Central memory CD8-positive, alpha-beta T cell (primary cell): ENCODE data around the gene CCBE1.

Experiments used
- ATAC-seq: fragments of 150-1000 bp; cut with Tn5 transposase; replicated peaks from 2 replicates; pipeline ENCODE4 v1.10.0; 2022; ENCODE audit warnings: mild to moderate bottlenecking, moderate FRiP score, moderate number of reproducible peaks; ENCODE audit not compliant: poor library complexity, severe bottlenecking; ENCODE audit errors: extremely low read depth
- DNase-seq, 2 donors: peaks; one replicate each; pipeline ENCODE4 v3.0.0; 2021; ENCODE audit warnings: low spot score in 2 of 2
- H3K27ac Mint-ChIP-seq: one replicate; pipeline ENCODE4 v1.8.0; 2022; ENCODE audit warnings: low read depth, mild to moderate bottlenecking, moderate library complexity, mixed read lengths
- H3K27me3 Mint-ChIP-seq: one replicate; pipeline ENCODE4 v1.8.0; 2022; ENCODE audit warnings: mixed read lengths
- H3K36me3 Mint-ChIP-seq: one replicate; pipeline ENCODE4 v1.8.0; 2022; ENCODE audit warnings: mild to moderate bottlenecking, moderate library complexity, mixed read lengths; ENCODE audit not compliant: insufficient read depth
- H3K4me1 Mint-ChIP-seq: one replicate; pipeline ENCODE4 v1.8.0; 2022; ENCODE audit warnings: mixed read lengths
- H3K4me3 Mint-ChIP-seq: one replicate; pipeline ENCODE4 v1.8.0; 2022; ENCODE audit warnings: mild to moderate bottlenecking, moderate library complexity, mixed read lengths
- H3K9me3 Mint-ChIP-seq: one replicate; pipeline ENCODE4 v1.8.0; 2022; ENCODE audit warnings: mixed read lengths

Gene CCBE1

DNA sequence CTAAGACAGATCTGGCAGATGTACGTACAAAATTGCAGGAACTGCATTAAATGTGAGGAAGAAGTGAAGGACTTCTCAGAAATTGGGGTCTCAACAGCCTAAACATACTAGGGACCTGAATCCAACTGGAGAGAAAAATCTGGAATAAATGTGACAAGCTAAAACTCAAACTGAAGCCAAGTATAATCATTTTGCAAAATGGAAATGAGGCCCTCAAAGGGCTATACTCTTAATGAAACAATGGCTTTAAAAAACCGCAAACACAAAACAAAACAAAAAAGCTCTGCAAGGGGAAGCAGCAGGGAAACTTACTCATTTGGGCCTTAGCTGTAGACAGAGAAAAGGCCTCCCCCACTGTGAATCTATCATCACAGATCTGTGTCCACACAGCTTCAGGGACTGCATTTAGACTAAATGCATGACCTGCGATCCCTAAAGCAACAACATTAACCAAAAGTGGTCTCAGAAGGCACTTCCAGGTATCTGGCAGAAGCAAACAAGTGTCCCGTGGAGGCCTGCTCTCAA, 63.2 kb downstream of the CCBE1 start:
- Mint-ChIP-seq H3K36me3 (no peaks in the 10 kb centered on the region), H3K27me3 (peaks cover 7% of the 10 kb centered on the region), H3K27ac (no peak overlapping the region), H3K9me3 (peaks cover 6% of the 10 kb centered on the region), H3K4me1 (no peaks in the 10 kb centered on the region), H3K4me3 (no peak overlapping the region)
- ATAC-seq, result no peak
- no peak for DNase-seq

DNA sequence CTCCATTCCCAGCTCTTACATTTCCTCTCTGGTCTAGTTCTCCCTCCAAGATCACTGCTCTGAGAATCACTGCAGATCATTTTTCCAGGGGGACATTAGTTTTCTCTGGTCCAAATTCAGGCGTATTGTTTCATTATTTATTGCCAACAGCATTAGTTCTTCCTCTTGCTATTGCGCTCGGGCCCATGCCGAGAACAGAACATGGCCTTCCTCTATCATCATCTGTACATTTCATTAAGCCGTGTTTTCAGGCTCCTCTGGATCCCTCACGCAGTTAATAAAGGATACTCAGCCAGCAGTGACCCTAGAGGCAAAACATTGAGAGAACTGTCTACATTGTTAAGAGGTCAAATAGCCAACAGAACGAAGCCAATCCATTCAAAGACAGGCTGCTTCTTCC, 63.9 kb downstream of the CCBE1 start:
- H3K27ac Mint-ChIP-seq, result no peak overlapping the region
- H3K4me3 Mint-ChIP-seq, result no peak overlapping the region
- peaks cover 8% of the 10 kb centered on the region for H3K9me3 Mint-ChIP-seq
- H3K27me3 Mint-ChIP-seq, result peaks cover 14% of the 10 kb centered on the region
- ATAC-seq (no peak), DNase-seq (no peak)
- H3K36me3 Mint-ChIP-seq, result no peaks in the 10 kb centered on the region
- H3K4me1 Mint-ChIP-seq, result no peaks in the 10 kb centered on the region

DNA sequence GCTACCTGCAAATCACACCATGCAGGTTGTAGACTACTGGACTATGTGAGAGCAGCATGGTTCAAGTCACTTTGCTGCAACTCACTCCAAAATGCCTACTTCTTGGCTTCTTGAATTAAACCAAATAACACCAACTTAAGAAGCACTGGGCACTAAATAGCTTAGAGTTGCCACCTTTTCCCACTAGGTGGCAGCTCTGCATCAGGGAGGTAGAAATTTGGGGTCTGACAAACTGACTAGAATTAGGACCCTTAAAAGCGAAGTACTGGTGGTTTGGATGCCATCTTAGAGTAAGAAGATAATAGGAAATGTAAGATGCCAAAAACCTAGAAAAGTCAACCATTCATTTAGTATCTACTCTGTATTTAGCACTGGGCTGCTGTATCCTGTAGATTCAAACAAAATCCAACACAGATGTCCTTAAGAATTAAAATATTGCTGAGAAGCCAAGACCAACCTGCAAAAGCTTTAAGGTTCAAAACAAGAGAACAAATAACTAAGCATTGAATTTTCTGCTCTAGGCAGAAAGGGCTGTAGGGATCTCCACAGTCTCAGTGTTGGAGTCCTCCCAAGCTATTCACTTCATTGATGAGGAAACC, 65.5 kb downstream of the CCBE1 start:
- ATAC-seq (no peak), DNase-seq (no peak)
- Mint-ChIP-seq H3K36me3 (no peaks in the 10 kb centered on the region), H3K4me1 (no peaks in the 10 kb centered on the region), H3K4me3 (no peak overlapping the region), H3K27ac (no peak overlapping the region), H3K9me3 (peaks cover 8% of the 10 kb centered on the region), H3K27me3 (peaks cover 15% of the 10 kb centered on the region)

DNA sequence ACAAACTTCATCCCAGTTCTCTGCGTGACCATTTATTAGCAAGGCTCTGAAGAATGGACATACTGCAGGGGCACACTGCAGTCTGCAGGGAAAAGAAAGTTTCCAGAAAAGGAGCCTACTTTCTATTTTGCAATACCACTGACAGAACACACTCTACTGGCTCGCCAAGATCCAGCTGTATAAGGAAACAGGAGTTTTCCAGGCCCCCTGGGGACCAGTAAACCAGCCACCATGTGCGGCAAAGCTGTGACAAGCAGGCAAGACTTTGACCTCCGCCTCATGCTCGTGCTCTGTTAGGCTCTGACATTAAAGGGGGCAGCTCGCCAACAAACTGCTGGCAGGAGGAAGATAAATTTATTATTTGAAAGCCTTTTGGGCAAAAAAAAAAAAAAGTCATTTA, 67.3 kb downstream of the CCBE1 start:
- Mint-ChIP-seq H3K36me3 (no peaks in the 10 kb centered on the region), H3K4me1 (no peaks in the 10 kb centered on the region), H3K27ac (no peak overlapping the region), H3K4me3 (no peak overlapping the region), H3K9me3 (peaks cover 8% of the 10 kb centered on the region), H3K27me3 (peaks cover 15% of the 10 kb centered on the region)
- no peak for DNase-seq
- no peak for ATAC-seq

DNA sequence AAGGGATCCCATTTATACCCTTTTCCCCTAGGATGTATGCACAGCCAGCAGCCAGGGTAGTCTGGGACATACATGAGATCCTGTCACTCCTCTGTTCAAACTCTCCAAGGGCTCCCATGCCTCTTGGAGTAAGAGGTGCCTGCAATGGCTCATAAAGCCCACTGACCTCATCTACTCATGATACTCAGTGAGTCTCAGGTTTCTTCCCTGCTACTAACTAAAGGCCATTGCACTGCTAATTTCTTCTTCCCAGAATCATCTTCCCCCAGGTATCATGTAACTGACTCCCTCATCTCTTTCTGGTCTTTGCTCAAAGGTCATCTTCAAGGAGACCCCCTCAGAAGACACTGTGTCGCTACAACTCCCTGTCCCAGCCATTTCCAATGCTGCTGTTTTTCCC, 68.2 kb downstream of the CCBE1 start:
- ATAC-seq, result no peak

DNA sequence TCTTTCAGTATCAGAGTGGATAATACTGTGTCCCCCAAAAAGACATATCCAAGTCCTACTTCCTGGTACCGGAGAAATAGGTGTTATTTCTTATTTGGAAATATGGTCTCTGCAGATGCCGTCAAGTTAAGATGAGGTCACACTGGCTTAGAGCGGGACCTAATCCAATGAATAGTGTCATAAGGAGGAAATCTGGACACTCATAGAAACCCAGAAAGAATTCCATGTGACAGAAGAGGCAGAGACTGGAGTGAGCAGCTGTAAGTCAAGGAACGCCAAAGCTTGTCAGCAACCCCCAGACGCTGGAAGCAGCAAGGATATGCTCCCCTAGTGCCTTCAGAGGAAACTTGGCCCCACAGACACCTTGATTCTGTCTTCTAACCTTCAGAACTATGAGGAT, 69.8 kb downstream of the CCBE1 start:
- Mint-ChIP-seq H3K27ac (no peak overlapping the region), H3K27me3 (peaks cover 15% of the 10 kb centered on the region), H3K9me3 (peaks cover 8% of the 10 kb centered on the region), H3K36me3 (no peaks in the 10 kb centered on the region), H3K4me1 (no peaks in the 10 kb centered on the region), H3K4me3 (no peak overlapping the region)
- no peak for DNase-seq
- ATAC-seq, result no peak

More for the DNA sequence above, 68.2 kb downstream of the CCBE1 start:
- H3K9me3 Mint-ChIP-seq, result peaks cover 8% of the 10 kb centered on the region
- peaks cover 15% of the 10 kb centered on the region for H3K27me3 Mint-ChIP-seq
- no peak for DNase-seq
- no peak overlapping the region for H3K4me3 Mint-ChIP-seq
- H3K36me3 Mint-ChIP-seq, result no peaks in the 10 kb centered on the region
- no peaks in the 10 kb centered on the region for H3K4me1 Mint-ChIP-seq
- no peak overlapping the region for H3K27ac Mint-ChIP-seq

DNA sequence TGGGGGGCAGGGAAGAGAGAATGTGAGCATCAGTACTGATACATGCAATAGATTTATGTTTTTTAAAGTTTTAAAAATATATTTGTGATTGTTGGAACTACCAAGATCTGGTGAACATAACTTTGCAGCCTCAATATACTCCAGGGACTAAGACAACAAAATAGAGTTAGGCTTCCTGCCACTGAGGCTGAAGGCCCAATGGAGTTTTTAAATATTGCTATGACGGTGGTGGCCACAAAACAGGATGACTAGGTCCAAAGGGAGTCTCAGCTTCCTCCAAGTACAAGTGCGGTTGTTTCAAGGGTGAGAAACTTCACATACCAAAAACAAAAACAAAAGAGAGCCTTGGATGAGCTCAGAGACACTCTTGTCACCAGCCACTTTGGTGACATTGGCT, 72.9 kb downstream of the CCBE1 start:
- no peak for DNase-seq
- H3K4me3 Mint-ChIP-seq, result no peak overlapping the region
- peaks cover 22% of the 10 kb centered on the region for H3K27me3 Mint-ChIP-seq
- no peaks in the 10 kb centered on the region for H3K4me1 Mint-ChIP-seq
- no peak for ATAC-seq
- no peaks in the 10 kb centered on the region for H3K36me3 Mint-ChIP-seq
- H3K9me3 Mint-ChIP-seq, result peaks cover 5% of the 10 kb centered on the region
- no peak overlapping the region for H3K27ac Mint-ChIP-seq

DNA sequence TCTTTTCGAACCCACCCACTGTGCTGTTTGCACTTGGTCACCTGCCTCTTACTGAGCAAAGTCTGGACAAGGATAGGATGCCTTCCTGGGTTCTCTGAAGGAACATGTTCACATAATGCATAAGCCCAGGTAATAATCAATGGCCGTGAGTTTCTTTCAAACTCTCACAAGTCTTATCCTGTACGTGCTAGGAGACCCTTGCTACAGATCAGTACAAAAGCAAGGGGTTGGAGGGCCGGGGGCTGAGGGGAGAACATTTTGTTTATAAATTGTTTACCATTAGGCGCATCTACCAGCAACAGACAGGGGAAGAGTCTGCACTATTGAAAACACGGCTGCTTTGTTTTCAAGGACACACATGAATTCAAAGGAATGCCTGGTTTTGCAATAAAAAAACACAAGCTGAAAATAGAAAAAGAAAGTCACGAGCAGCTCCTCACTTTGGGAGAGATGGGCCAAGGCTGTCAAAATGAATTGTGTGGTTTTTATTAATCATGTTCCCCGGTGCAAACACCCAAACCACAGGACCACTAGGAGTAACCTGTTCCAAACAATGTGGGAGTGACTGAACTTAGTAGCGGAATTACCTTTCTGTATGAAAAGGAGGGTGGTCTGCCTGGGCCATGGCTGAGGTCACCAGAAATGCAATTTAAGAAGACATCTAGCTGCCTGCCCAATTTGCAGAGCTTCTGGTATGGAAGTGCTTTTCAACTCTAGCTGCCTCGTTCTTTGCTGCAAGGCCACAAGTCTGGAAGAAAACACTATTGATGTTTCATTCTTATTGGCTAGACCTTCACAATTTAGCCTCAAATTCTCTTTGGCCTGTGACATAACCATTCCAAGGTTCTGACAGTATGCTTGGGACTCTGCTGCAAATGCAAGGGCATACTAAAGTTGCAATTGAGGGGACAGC, 73.5 kb downstream of the CCBE1 start:
- no peak for DNase-seq
- Mint-ChIP-seq H3K27me3 (peaks cover 15% of the 10 kb centered on the region), H3K36me3 (no peaks in the 10 kb centered on the region), H3K4me3 (no peak overlapping the region), H3K9me3 (no peaks in the 10 kb centered on the region), H3K4me1 (no peaks in the 10 kb centered on the region), H3K27ac (no peak overlapping the region)
- no peak for ATAC-seq

DNA sequence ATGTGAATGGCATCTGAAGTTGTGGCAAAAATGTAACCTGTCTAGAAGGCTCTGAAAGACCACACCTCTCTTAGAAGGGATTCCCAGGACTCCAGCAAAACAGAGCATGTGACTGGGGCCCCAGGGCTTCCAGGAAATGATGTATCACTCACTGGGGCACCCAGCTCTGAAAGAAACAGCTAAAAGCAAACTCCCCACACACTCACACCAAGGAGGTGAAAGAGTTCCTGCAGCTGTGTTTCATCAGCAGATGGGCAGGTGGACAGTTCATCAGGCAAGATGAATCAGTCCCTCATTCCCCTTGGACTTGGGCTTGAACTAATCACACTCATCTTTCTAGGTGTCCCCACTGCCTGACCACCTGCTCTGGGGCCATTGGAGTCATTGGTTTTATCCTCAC, 76.2 kb downstream of the CCBE1 start:
- DNase-seq (no peak), ATAC-seq (no peak)
- Mint-ChIP-seq H3K4me1 (no peaks in the 10 kb centered on the region), H3K4me3 (no peak overlapping the region), H3K36me3 (no peaks in the 10 kb centered on the region), H3K9me3 (no peaks in the 10 kb centered on the region), H3K27me3 (peaks cover 15% of the 10 kb centered on the region), H3K27ac (no peak overlapping the region)

DNA sequence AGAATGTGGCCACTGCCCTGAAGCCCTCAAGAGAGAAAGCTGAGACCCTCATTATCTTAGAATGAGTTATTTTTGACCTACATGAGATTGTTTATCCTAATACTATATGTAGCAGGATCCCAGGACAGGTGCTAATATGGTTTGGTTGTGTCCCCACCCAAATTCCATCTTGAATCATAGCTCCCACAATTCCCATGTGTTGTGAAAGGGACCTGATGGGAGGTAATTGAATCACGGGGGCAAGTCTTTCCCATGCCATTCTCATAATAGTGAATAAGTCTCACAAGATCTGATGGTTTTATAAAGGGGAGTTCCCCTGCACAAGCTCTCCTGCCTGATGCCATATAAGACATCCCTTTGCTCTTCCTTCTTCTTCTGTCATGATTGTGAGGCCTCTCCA, 76.8 kb downstream of the CCBE1 start:
- ATAC-seq, result no peak
- Mint-ChIP-seq H3K27ac (no peak overlapping the region), H3K4me3 (no peak overlapping the region), H3K9me3 (no peaks in the 10 kb centered on the region), H3K27me3 (peaks cover 20% of the 10 kb centered on the region), H3K4me1 (no peaks in the 10 kb centered on the region), H3K36me3 (no peaks in the 10 kb centered on the region)
- no peak for DNase-seq

DNA sequence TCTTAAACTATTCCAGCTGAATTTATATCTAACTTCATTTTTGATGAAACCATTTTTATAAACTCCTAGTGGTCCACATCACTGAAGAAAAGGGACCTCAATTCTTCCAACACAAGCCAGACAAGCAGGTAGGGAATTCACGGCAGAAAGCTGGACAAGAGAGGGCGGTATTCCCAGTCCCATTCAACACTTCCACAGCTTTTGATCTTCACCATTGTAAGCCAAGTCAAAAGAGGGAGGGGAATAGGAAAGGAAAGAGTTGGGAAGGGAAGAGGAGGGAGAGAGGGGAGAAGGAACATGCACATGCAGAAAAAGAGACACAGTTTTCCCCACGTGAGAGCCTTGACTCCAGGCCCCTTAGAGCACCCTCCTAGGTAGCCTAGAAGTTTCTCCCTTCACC, 77.4 kb downstream of the CCBE1 start:
- no peak overlapping the region for H3K27ac Mint-ChIP-seq
- H3K27me3 Mint-ChIP-seq, result peaks cover 20% of the 10 kb centered on the region
- no peaks in the 10 kb centered on the region for H3K4me1 Mint-ChIP-seq
- no peaks in the 10 kb centered on the region for H3K9me3 Mint-ChIP-seq
- no peak overlapping the region for H3K4me3 Mint-ChIP-seq
- ATAC-seq (no peak), DNase-seq (no peak)
- H3K36me3 Mint-ChIP-seq, result no peaks in the 10 kb centered on the region

DNA sequence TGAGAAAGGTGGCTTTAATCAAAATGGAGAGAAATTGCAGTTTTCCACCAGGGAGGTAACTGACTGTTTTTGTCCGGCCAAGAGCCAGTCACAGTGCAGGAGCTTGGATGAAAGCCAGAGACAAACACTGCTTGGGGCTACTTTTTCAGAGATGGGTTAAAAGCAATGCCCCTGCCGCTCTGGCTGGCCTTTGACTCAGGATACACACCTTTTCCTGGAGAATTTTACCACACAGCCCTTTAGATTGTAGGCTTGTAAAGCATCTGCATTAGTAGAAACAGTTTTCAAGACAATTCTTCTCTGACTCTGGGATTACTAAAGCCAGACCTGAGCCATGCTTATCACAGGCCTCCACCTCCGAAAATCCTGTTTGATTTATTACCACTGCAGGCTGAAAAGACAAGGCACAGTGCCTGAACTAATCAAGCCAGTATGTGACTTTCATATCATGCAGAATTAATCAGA, 79.7 kb downstream of the CCBE1 start:
- Mint-ChIP-seq H3K4me3 (no peak overlapping the region), H3K27ac (no peak overlapping the region), H3K4me1 (no peaks in the 10 kb centered on the region), H3K9me3 (no peaks in the 10 kb centered on the region), H3K27me3 (peaks cover 20% of the 10 kb centered on the region), H3K36me3 (no peaks in the 10 kb centered on the region)
- ATAC-seq, result no peak
- no peak for DNase-seq

DNA sequence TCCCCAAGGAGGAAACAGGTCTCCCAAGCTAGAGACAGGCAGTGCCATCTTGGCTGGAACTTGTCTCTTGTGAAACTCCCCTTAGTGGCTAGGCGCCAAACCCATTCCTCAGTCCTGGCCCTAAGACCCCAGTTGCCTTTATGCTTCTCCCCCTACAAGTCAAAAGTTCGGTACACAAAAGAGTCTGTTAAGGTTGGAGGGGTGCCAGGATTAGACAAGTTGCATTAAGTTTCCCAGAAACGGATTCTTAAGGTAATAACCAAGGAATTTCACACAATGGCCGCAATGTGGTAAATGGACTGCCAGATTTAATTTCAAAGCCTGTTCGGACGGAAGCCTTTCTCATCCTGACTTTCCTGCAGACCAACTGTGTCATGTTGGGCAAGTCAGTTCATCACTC, 80.7 kb downstream of the CCBE1 start:
- peaks cover 20% of the 10 kb centered on the region for H3K27me3 Mint-ChIP-seq
- H3K4me1 Mint-ChIP-seq, result no peaks in the 10 kb centered on the region
- no peaks in the 10 kb centered on the region for H3K36me3 Mint-ChIP-seq
- ATAC-seq (no peak), DNase-seq (no peak)
- no peaks in the 10 kb centered on the region for H3K9me3 Mint-ChIP-seq
- H3K27ac Mint-ChIP-seq, result no peak overlapping the region
- H3K4me3 Mint-ChIP-seq, result no peak overlapping the region
